Mucosa of descending colon (tissue), 3 donors: ENCODE data around the gene MDFI. TPM values are rescaled to one million over a fixed set of nuclear protein-coding genes. Genes with fewer than 3 reads are reported as not detected.

Experiments used
- ATAC-seq: fragments of 200-7000 bp; cut with Tn5 transposase; one replicate; pipeline ENCODE4 v1.9.1; 2020; ENCODE audit warnings: mild to moderate bottlenecking, moderate library complexity
- DNase-seq, 3 donors: peaks; one replicate each; pipeline ENCODE4 v3.0.0-alpha.2; 2020
- H3K36me3 ChIP-seq: fragments of 200-600 bp; one replicate; pipeline ENCODE4 v1.8.0; 2021; ENCODE audit warnings: low read depth, mild to moderate bottlenecking
- H3K4me1 ChIP-seq: fragments of 200-600 bp; one replicate; pipeline ENCODE4 v1.8.0; 2021; ENCODE audit warnings: low read depth, mild to moderate bottlenecking
- H3K4me3 ChIP-seq: fragments of 200-600 bp; one replicate; pipeline ENCODE4 v1.8.0; 2021; ENCODE audit warnings: mild to moderate bottlenecking
- H3K9me3 ChIP-seq: fragments of 200-600 bp; one replicate; pipeline ENCODE4 v1.8.0; 2021; ENCODE audit warnings: mild to moderate bottlenecking
- CTCF ChIP-seq: fragments of 200-600 bp; IDR thresholded peaks from one replicate; pipeline ENCODE4 v1.8.0; 2022; ENCODE audit warnings: antibody characterized with exemption, mild to moderate bottlenecking
- intact Hi-C, 2 donors: fragments of 100-400 bp; cut with DNase I in 1 of 2; cut with micrococcal nuclease in 1 of 2; formaldehyde crosslinking; loops; one replicate each; pipeline versions ENCODE4 v1.11.0 to v1.11.1; 2022; cut with DNase I, micrococcal nuclease
- total RNA-seq, 3 donors: library from RNA; stranded (reverse); fragmentation: NEBNext Ultra II Directional in 2 of 3; extraction: Animal tissue kit (Norgen Biotek cat#: 25700) in 2 of 3; gene quantifications; one replicate each; pipeline versions ENCODE4 v1.2.1 to v1.2.4, GENCODE V29; 2021 to 2023
- donor health status: DM: no; HTN: no; CAD: no; lungs with moderate emphysema.
- donor health status: DM: no; HTN: no; CAD: no.
- donor health status: DM: no; HTN: yes; CAD: no.

Gene MDFI
- total RNA-seq, 3 donors from 2014 or later: 0.96 to 2.2 (median 2.1) TPM

DNA sequence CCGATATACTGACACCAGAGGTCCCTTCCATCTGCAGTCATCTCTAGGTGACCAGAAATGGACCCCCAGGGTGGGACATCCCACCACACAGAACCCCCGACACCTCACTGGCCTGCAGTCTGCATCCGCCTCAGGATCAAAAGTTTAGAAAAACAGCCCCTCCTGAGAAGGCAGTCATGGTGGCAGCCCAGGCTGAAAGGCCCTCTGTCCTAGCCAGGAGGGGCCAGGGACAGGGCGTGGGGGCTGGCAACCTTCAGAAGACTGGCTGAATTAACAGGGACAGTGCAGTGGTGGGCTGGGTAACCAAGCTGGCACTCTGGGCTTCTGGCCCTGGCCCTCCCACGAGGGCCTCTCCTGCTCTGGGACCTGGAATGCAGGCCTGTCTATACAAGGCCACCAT, 34.3 kb upstream of the MDFI start:
- TF ChIP-seq CTCF: no peak
- H3K9me3 ChIP-seq: no peaks in the 10 kb centered on the region
- intact Hi-C loops: loop anchor here (2.0 to 5.0 kb wide), 2 partner anchors 78 to 79 kb away; no protein-coding TSS in a partner anchor
- no peak for ATAC-seq
- no peak overlapping the region for H3K4me3 ChIP-seq
- no peak for DNase-seq
- H3K36me3 ChIP-seq: no peaks in the 10 kb centered on the region
- H3K4me1 ChIP-seq: peaks cover 15% of the 10 kb centered on the region

- no peak for TF ChIP-seq CTCF
- intact Hi-C loops: loop anchor here in 1 of 2 donors (2.0 kb wide), 1 partner anchor 77 kb away; no protein-coding TSS in a partner anchor
- DNase-seq: no peak
- Histone ChIP-seq H3K9me3 (no peaks in the 10 kb centered on the region), H3K4me3 (no peak overlapping the region), H3K36me3 (no peaks in the 10 kb centered on the region), H3K4me1 (peaks cover 15% of the 10 kb centered on the region)
- ATAC-seq: no peak
Observed at GRCh38 chr6:41605649-41606048, 32.6 kb upstream of the MDFI start.

DNA sequence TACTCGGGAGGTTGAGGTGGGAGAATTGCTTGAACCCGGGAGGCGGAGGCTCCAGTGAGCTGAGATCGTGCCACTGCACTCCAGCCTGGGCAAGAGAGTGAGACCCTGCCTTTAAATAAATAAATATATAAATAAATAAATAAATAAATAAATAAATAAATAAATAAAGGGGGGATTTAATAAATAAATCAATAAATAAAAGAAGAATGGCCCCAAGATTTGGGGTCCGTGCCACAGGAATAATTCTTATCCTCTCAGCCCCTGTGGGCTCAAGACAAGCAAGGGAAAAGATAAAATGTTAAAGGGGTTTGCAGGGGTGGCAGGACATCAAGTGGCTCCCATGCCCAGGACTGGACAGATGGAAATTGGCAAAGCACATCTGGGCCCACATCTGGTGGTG, 31.2 kb upstream of the MDFI start:
- DNase-seq (no peak), ATAC-seq (no peak)
- H3K4me1 ChIP-seq: peaks cover 10% of the 10 kb centered on the region
- intact Hi-C loops: no loop called here
- no peaks in the 10 kb centered on the region for H3K9me3 ChIP-seq
- H3K36me3 ChIP-seq: no peaks in the 10 kb centered on the region
- H3K4me3 ChIP-seq: no peak overlapping the region
- TF ChIP-seq CTCF: no peak

DNA sequence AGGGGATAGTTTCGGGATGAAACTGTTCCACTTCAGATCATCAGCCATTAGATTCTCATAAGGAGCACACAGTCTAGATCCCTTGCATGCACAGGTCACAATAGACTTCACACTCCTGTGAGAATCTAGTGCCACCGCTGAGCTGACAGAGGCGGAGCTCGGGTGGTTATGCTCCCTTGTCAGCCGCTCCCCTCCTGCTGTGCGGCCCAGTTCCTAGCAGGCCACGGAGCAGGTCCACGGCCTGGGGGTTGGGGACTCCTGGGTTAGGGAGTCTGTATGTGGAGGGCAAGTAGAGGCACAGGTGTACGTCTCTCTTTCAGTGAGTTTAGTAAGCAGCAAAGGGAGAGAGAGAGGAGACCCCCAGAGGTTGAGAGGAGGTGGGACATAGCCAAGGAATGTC, 30.5 kb upstream of the MDFI start:
- no peak for DNase-seq
- Histone ChIP-seq H3K4me1 (peaks cover 3% of the 10 kb centered on the region), H3K36me3 (no peaks in the 10 kb centered on the region), H3K9me3 (no peaks in the 10 kb centered on the region), H3K4me3 (no peak overlapping the region)
- no peak for ATAC-seq
- intact Hi-C loops: no loop called here
- no peak for TF ChIP-seq CTCF

DNA sequence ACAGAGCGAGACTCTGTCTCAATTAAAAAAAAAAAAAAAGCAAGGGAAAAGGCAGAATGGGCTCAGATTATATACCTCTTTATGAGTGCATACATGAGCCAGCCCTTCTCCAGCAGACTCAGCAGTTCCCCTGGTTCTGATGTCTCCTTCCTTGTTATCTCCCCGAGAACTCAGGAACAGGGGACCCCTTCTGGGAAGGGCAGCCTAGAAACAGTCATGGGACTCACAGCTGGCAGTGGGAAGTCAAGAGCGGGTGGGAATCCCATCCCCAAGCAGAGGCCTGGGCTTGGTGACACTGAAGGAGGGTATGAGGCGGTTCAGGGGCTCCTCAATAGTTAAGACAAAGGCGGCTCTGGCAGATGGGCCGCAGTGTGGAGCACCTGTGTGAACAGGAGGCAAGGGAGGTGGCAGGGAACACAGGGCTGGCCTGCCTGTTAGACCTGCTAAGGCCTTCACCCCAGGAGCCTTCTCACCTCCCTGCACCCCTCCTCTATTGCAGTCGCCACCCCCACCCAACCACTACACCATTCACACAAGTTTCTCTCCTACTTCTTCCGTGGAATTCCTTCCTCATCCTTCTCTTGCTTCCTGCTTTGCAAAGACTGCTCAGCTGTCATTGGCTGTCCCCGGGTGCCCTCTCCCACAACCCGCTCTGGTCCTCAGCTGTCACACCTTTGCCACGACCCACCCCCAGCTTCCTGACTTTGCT, 29.7 kb upstream of the MDFI start:
- no peak for DNase-seq
- Histone ChIP-seq H3K36me3 (no peaks in the 10 kb centered on the region), H3K9me3 (no peaks in the 10 kb centered on the region), H3K4me1 (no peaks in the 10 kb centered on the region), H3K4me3 (no peak overlapping the region)
- intact Hi-C loops: no loop called here
- no peak for TF ChIP-seq CTCF
- no peak for ATAC-seq
